IPS-18c (cell line): ENCODE data around the gene RNF213.
"Not testable (repeated sequence)": the region's sequence is repeated elsewhere in the genome, so short reads cannot be mapped to it uniquely, and the experiment has no call there.

Experiments used
- H3K4me3 ChIP-seq: 2 replicates; pipeline ENCODE4 v1.7.0; 2013; ENCODE audit warnings: low read depth, mild to moderate bottlenecking, low read length, moderate library complexity; ENCODE audit not compliant: insufficient read depth
- H3K9me3 ChIP-seq: one replicate; pipeline ENCODE4 v1.6.1; 2013; ENCODE audit warnings: mild to moderate bottlenecking, low read length, moderate library complexity; ENCODE audit not compliant: control insufficient read depth, insufficient read depth

The RNF213 gene

DNA sequence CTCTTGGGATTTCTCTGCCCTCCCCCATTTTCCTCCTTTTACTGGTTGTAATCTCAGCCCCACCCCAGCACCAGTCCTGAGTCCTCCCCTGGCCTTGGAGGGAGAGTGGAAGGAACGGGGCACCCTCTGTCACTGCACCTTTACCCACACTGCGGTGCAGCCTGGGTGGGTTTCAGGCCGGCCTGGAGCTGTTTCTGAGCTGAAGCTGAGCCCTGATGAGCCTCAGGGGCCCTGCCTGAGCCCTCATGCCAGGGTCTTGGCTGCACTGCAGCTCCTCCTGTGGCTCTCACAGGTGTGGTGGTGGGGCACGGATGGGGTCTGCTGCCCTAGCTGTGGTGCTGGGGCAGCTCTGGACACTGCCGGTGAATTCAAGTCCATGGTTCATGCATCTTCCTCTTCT lies 34.5 kb downstream of the RNF213 start:
- Histone ChIP-seq H3K9me3 (no peaks in the 10 kb centered on the region), H3K4me3 (no peak overlapping the region)

DNA sequence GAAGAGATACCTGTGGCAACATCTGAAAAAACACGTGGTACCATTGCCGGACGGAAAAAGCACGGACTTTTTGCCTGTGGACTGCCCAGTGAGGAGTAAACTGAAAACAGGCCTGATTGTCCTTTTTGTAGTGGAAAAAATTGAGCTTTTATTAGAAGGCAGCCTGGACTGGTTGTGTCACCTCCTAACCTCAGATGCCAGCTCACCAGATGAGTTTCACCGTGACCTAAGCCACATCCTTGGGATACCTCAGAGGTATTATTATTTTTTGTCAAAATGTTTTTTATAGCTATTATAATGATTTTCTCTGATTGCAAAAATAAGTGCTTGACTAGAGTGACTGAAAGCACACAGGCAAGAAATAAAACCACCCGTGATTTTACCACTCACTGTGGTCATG lies 34.9 kb downstream of the RNF213 start:
- no peaks in the 10 kb centered on the region for H3K9me3 ChIP-seq

DNA sequence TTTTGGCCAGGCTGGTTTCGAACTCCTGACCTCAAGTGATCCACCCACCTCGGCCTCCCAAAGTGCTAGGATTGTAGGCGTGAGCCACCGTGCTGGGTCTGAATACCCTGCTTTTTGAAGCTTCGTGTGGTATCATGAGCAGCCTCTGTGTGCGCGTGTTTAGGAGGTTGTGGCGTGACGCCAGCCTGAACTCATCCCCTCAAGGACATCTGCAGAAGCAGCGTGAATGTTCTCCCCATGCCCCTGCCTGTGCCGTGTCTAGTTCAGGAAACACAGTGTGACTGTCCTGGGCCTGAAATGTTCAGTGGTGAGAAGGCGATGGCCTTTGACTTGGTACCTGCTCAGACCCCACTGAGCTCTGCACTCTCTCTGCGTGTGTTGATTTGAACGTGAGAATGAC lies 35.6 kb downstream of the RNF213 start:
- H3K9me3 ChIP-seq: no peaks in the 10 kb centered on the region

More for the DNA sequence above, 34.9 kb downstream of the RNF213 start:
- no peak overlapping the region for H3K4me3 ChIP-seq

DNA sequence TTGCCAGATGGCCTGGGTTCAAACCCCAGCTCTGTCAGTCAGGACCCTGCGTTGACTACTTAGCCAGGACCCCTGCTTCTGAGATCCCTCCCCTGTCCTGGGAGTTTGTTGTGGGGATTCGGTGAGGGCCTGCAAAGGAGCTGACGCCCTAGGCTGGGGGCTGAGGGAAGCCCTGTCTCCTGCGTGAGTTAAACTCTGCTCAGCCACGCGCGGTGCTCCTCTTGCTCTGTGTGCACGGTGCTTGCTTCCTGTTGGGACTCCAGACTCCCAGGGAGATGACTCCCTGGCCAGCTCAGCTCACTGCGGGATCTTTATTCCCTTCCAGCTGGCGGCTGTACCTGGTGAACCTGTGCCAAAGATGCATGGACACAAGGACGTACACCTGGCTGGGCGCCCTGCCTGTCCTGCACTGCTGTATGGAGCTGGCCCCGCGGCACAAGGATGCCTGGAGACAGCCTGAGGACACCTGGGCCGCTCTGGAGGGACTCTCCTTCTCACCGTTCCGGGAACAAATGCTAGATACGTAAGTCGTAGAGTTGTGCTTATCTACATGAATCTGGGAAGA lies 37.4 kb downstream of the RNF213 start:
- no peak overlapping the region for H3K4me3 ChIP-seq
- no peaks in the 10 kb centered on the region for H3K9me3 ChIP-seq

More for the DNA sequence above, 35.6 kb downstream of the RNF213 start:
- no peak overlapping the region for H3K4me3 ChIP-seq

DNA sequence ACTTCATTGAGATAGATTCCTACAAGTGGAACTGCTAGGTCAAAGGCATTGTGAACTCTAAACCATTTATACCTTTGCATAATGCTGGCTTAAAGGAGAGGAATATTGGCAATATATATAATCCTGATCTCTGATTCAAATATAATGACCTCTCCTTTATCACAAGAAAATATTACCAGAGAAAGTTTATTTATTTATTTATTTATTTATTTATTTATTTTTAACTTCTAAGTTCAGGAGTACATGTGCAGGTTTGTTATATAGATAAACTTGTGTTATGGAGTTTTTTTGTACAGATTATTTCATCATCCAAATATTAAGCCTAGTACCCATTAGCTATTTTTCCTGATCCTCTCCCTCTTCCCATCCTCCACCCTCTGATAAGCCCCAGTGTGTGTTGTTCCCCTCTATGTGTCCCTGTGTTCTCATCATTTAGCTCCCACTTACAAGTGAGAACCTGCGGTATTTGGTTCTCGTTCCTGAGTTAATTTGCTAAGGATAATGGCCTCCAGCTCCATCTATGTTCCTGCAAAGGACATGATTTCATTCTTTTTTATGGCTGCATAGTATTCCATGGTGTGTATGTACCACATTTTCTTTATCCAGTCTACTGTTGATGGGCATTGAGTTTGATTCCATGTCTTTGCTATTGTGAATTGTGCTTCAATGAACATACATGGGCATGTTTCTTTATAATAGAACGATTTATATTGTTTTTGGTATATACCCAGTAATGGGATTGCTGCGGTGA lies 38.9 kb downstream of the RNF213 start:
- not testable (repeated sequence) for H3K4me3 ChIP-seq, H3K9me3 ChIP-seq

DNA sequence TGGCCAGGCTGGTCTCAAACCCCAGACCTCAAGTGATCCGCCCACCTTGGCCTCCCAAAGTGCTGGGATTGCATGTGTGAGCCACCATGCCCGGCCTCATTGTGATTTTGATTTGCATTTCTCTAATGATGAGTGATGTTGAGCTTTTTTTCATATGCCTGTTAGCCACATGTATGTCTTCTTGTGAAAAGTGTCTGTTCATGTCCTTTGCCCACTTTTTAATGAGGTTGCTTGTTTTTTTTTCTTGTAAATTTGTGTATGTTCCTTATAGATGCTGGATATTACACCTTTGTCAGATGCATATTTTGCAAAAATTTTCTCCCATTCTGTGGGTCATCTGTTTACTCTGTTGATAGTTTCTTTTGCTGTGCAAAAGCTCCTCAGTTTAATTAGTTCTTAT lies 40.1 kb downstream of the RNF213 start:
- H3K9me3 ChIP-seq, H3K4me3 ChIP-seq: not testable (repeated sequence)

DNA sequence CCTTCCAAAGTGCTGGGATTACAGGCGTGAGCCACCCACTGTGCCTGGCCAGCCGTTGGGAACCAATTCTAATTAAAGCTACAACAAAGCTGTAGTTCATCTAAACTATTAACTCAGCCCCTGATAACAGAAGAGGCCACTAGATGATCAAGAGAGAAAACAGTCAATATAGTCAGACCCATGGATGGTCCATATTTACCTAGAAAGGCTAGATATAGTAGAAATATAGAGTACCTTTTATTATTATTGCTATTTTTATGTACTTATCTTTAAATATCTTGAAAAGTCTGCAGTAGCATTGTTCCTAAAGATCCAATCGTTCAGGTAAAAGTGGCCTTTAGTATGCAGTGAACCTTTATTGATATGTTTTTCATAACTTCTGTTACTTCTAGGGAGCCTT lies 43.2 kb downstream of the RNF213 start:
- Histone ChIP-seq H3K4me3 (no peak overlapping the region), H3K9me3 (no peaks in the 10 kb centered on the region)

DNA sequence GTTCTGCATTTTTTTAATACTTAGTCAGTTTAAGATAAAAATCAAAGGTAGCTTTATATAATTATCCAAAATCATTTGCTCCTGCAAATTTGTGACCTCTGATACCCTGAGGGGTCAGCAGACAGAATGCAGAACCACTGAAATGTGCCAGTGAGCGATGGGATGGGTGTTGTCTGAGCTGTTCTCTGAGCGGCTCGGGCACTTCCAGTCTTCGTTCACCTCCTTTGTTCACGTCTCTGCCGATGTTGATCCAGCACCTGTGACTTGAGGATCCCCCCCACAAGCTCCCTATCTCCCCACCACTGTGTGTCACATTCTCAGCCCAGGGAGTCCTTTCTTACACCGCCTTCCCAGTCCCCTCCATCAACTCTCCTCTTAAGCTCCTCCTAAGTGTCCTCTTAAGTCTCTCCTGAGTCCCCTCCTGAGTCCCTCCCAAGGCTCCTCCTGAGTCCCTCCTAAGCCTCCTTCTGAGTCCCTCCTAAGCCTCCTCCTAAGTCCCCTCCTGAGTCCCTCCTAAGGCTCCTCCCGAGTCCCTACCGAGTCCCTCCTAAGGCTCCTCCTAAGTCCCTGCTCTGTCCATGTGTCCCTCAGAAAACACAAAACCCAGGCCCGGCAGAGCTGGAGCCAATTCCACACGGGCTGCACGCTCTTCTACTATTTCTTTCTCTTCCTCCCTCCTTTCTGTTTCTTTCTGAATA lies 47.5 kb downstream of the RNF213 start:
- no peak overlapping the region for H3K4me3 ChIP-seq
- no peaks in the 10 kb centered on the region for H3K9me3 ChIP-seq

DNA sequence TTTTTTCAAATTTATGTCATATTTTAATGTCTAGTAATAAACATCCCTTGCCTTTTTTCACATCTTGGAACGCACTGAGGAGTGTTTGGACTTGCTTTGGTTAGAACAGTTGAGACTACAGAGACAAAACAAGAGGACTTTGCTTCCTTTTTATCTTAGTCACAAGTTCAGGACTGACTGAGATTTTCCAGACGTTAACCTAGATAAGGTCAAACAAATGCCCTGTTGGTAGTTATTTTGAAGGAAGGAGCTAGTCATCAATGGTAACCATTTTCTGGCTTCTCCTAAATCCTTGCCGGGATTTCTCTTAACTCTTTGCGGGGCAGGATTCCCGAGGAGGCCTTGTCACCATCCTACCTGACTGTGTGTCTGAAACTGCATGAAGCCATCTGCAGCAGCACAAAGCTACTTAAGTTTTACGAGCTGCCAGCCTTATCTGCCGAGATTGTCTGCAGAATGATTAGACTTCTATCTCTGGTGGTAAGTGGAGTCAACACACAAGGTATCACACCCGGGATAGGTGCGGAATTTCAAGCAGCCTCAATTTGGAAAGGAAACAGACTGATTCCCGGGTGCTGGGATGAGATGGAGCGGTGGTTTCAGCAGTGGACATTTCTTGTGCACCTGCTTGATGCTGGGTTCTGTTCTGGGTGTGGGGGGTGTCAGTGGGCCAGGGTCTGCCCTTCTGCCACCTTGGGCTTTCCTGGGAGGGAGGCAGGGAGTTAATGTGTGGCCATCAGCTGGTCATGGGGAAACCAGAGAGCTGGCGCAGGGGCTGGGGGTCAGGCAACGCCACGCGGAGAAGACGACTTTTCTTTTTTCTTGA lies 48.3 kb downstream of the RNF213 start:
- H3K4me3 ChIP-seq: no peak overlapping the region
- no peaks in the 10 kb centered on the region for H3K9me3 ChIP-seq

DNA sequence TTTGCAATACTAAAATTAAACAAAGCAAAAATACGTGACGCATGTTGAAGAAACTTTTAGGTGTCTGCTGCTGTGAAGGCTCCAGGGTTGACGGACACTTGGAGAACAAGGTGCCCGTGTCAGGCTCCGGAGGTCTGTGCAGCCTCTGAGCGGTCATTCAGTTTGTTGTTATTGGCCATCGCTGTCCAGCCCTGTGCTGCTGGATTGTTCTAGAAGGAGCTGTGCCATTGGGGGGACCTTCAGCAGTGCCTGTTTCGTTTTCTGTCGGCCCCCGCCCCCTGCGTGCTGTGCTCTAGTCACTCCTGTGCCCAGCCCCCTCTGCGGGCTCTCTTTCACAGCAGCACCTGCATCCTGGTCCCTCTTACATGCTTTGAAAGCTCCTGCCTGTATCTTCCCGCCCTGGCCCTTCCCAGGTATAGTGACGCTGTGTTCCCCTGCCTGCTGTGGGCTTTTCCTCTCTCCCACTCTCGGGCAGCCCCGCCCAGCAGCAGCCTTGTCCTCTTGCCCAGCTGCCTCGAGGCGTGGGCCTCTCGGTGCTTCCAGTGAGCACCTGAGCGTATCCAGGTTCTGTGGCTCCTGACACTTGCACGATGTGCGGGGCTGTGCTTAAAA lies 50.7 kb downstream of the RNF213 start:
- Histone ChIP-seq H3K4me3 (no peak overlapping the region), H3K9me3 (no peaks in the 10 kb centered on the region)

DNA sequence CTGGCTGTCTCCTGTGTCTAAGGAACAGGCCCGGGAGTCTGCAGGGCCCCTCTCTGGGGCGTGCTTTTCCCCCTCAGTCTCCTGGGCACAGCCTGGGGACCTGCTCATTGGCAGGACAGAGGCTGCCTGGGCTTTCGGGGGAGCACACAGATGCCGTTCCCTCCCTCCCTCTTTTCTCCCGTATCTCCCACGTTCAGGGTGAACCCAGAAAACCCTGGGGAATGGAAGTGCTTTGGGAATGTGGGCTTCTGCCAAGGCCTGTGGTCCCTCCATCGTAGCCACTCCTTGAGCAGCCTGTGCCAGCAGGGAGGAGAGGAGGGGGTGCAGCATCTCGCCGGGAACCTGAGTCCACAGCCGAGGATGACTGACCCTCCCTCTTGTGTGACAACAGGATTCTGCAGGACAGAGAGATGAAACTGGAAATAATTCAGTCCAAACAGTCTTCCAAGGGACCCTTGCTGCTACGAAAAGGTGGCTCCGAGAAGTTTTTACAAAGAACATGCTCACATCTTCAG lies 52.0 kb downstream of the RNF213 start:
- Histone ChIP-seq H3K4me3 (no peak overlapping the region), H3K9me3 (no peaks in the 10 kb centered on the region)

DNA sequence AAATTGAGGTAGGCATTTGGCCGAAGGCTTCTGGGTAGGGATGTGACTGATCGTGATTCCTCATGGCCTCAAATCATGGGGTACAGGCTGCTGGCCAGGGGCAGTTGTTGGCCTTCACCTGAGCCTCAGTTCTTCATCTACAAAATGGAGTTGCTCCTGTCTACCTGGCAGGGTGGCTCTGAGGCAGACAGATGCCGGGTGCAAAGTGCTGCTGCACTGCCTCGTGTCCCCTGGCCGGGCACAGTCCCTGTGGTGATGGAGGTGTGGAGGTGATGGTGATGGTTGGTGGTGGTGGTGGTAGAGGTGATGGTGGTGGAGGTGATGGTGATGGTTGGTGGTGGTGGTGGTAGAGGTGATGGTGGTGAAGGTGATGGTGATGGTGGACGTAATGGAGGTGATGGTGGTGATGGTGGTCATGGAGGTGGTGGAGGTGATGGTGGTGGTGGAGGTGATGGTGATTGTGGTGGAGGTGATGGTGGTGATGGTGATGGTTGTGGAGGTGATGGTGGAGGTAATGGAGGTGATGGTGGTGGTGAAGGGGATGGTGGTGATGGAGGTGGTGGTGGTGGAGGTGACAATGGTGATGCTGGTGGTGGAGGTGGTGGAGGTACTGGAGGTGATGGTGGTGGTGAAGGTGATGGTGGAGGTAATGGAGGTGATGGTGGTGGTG lies 52.6 kb downstream of the RNF213 start:
- no peak overlapping the region for H3K4me3 ChIP-seq
- H3K9me3 ChIP-seq: no peaks in the 10 kb centered on the region

DNA sequence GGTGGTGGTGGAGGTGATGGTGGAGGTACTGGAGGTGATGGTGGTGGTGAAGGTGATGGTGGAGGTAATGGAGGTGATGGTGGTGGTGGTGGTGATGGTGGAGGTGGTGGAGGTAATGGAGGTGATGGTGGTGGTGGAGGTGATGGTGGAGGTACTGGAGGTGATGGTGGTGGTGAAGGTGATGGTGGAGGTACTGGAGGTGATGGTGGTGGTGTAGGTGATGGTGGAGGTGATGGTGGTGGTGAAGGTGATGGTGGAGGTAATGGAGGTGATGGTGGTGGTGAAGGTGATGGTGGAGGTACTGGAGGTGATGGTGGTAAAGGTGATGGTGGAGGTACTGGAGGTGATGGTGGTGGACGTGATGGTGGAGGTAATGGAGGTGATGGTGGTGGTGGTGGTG lies 53.3 kb downstream of the RNF213 start:
- not testable (repeated sequence) for H3K4me3 ChIP-seq, H3K9me3 ChIP-seq

DNA sequence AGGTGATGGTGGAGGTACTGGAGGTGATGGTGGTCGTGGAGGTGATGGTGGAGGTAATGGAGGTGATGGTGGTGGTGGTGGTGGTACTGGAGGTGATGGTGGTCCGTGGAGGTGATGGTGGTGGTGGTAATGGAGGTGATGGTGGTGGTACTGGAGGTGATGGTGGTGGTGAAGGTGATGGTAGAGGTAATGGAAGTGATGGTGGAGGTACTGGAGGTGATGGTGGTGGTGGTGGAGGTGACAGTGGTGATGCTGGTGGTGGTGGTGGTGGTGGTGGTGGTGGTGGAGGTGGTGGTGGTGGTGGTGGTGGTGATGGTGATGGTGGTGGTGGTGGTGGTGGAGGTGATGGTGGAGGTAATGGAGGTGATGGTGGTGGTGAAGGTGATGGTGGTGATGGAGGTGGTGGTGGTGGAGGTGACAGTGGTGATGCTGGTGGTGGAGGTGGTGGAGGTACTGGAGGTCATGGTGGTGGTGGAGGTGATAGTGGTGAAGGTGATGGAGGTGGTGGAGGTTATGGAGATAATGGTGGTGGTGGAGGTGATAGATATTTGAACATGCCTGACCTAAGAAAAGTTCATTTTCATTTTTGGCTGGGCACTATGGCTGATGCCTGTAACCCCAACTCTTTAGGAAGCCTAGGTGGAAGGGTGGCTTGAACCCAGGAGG lies 55.0 kb downstream of the RNF213 start:
- H3K4me3 ChIP-seq: no peak overlapping the region

DNA sequence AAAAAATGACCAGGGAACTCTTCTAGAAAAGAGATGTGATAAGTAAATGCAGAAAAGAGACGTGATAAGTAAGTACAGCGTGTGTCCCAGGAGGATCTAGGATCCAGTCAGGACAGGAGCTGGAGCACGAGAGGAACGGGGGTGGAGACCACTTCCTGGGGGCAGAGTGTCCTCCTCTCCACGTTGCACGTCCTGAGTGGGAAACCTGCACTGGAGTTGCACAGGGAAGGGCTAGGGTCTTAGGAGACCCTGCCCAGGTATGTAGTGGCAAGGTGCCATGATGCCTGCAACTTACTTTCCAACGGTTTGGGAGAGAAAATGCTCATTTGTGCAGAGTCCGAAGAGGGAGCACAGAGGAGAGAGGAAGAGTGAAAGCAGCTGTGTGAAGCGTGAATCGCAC lies 55.8 kb downstream of the RNF213 start:
- H3K4me3 ChIP-seq: no peak overlapping the region
- H3K9me3 ChIP-seq: no peaks in the 10 kb centered on the region

More for the DNA sequence above, 55.0 kb downstream of the RNF213 start:
- H3K9me3 ChIP-seq: no peaks in the 10 kb centered on the region
